ENCODE measurements around the gene GNL2.

The GNL2 gene

GRCh38 chr1:37595440-37596181, at the start of gene GNL2:
GNL2 (minus strand) TSS chr1:37595937; CDS start chr1:37595822, 115 bp downstream.
- DNase-seq = peak; percentile 99

DNA sequence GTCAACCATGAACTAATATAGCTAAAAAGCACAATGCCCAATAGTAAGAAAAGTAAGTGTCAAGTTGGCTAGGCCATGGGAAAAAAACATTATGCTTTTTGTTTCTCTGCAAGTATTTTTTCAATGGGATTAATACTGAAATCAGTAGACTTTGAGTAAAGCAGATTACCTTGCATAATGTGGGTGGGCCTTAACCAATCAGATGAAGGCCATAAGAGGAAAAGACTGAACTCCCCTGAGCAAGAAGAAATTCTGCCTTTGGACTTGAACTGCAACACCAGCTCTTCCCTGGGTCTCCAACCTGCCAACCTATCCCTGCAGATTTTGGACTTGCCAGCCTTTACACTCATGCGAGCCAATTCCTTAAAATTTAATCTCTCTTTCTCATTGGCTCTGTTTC, 45.3 kb upstream of the GNL2 start:
- no peak for DNase-seq

- no peak for DNase-seq
Observed at GRCh38 chr1:37636435-37636834, 40.7 kb upstream of the GNL2 start.

GRCh38 chr1:37634992-37635902, 39.5 kb upstream of the GNL2 start:
- DNase-seq = no peak

DNA sequence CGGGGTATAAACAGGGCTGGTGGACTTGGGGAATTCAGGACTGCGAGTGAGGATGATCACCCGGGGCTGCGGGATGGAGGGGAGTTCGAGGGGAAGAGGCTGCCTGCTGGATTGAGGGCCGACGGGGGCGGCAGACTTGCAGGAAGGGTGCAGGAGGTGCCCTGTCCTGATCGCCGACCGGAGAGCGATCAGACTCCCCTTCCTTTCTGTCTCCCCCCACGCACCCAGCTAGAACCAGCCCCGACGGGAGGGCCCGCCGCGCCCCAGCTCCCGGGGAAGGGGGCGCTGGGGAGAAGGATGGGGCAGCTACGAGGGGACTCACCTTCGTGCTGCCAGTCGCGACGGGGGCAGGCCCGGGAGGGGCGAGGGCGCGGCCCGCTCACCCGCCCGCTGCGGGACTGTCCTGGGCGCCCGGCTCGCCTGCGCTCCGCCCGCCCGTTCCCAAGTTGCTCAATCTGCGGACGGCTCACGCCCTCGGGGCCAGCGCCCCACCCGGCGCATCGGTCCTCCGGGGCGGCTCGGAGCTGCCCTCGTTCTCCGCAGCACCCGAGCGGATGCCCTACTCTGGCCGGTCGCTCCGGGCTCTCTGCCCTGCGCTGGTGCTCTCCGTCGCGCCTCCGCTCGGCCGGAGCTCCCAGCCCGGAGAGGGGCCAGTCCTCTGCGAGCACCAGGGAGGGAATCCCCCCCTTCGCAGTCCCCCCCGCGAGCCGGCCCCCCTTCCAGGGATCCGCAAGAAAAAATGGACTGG, 38.7 kb upstream of the GNL2 start, which contains the start of gene RSPO1:
TSS of gene RSPO1 (minus strand) at position 649 of the 748 bp plus-strand sequence. CDS start 5,231 bp downstream, outside the sequence.
- no peak for DNase-seq

DNA sequence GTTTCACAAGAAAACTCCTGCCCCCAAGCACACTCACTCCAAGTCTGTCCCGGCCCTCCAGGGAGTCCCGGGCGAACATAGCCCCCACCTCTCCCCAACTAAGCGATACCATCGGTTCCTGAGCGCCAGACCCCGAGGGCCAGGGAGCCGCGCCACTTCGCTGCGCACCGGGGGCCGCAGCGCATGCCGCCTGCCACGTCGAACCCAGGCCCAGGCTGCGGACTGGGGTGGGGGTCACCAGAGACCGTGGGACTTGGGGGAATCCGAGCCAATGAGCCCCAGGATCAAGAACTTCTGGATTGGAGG, 38.2 kb upstream of the GNL2 start:
- no peak for DNase-seq

DNA sequence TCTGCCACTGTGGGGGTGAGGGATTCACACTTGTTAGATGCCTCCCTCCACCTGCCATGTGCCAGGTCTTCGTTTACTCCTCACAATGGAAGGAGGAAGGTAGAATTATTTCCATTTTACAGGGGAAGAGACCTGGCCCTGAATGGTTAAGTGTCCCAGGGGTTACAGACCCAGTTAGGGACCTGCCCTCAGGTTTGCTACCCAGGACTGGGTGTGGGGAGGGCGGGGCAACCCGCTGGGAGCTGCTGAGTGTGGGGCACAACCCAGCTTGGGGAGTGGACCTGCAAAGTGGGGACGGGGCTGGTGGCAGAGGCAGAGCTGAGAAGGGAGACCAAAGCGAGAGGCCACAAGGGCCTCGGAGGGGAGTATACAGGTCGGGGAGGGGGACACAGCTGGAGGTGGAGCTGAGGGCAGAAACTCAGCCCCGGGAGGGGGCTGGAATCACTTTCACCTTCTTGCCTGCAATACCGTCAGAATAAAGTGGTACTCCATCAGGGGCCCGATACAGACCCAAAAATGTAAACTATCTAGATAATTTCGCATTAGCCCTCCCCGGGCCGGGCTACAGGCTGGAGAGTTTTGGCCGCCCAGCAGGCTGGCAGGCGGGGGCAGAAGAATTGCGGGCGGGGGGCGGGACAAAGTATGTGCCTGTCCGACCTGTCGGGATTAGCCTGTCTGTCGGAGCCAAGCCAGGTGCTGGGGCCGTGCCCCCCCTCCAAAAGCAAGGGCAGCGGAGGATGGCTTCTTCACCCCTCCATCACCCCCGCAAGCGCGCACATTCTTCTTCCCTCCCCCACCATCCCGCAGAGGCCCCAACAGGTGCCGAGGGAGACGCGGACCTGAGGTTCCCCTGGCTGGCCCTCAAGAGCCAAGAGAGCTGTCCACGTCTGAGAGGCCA, 37.6 kb upstream of the GNL2 start:
- no peak for DNase-seq

DNA sequence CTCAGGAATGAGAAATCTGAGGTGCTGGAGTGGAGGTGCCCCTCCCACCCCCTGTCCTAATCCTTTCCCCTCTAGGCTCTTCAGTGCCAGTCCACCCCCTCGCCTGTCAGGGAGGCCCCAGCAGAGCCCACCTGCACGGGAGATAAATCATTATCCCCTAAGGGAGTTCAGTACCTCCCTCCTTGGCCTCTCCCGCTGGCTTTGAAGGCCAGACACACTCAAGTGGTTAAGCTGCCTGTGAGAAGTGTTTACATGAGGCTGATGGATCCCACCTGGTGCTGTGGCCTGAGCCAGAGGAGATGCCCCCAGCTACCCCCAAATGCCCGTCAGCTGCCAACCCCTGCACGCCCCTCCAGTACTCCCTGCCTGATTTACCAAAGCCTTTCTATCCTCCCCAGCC, 35.3 kb upstream of the GNL2 start:
- no peak for DNase-seq

DNA sequence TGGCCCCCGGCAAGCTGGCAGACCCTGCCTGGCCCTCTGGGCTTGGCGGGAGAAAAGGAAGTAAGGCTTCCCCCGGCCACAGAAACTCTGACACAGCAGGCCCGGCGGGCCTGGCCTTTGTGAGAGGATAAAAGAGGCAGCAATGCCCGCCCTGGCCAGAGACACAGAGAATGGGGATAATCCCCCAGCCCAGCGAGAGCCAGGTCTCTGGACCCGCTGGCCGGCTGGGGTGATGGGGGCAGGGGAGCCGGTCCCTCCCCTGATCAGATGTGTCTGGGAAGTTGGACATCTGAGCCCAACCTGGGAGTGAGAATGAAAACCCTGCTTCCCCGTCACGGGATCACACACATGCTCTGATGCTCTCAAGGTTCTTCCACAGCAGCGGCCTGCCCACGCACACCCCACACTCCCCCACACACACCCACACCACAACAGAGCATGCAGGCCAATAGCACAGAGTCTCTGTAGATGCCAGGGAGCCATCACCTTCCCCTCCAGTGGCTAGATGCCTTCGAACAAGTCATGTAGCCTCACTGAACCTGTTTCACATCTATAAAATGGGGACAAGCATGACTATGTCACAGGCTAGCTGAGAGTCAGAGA, 34.8 kb upstream of the GNL2 start:
- peak; percentile 21 for DNase-seq

GRCh38 chr1:37629726-37630425, 34.1 kb upstream of the GNL2 start:
- DNase-seq = no peak

DNA sequence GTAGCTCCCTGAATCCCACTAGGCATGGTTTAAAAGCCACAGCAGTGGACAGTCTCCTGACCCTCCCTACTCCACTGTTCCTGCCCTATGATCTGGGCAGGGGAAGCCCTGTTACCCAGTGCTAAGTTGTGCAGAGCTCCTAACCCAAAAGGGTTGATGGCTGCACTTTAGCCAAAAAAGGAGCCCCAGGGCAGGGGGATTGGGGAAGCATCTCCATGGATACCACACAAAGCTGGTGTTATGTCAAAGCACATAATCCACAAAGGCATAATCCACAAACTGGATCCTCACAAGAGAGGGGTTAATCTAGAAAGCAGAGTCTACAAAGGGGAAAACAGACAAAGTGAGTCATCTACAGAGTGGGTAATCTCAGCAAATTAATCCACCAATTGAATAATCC, 33.3 kb upstream of the GNL2 start:
- DNase-seq = no peak

GRCh38 chr1:37628026-37628556, 32.4 kb upstream of the GNL2 start:
- peak; percentile 37 for DNase-seq

DNA sequence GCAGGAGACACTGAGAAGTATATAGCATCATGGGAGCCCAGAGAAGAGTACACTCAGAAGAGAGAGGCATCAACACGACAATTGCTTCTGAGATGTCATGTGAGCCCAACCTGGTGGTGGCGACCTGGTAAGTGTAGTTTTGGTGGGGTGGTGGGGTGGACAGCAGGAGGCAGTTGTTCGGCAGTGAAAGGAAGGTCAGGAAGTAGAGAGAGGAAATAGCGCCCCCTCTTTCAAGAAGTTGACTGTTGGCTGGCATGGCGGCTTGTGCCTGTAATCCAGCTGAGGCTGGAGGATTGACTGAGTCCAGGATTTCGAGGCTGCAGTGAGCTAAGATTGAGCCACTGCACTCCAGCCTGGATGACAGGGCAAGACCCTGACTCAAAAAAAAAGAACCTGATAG, 26.4 kb upstream of the GNL2 start:
- DNase-seq = peak; percentile 27

DNA sequence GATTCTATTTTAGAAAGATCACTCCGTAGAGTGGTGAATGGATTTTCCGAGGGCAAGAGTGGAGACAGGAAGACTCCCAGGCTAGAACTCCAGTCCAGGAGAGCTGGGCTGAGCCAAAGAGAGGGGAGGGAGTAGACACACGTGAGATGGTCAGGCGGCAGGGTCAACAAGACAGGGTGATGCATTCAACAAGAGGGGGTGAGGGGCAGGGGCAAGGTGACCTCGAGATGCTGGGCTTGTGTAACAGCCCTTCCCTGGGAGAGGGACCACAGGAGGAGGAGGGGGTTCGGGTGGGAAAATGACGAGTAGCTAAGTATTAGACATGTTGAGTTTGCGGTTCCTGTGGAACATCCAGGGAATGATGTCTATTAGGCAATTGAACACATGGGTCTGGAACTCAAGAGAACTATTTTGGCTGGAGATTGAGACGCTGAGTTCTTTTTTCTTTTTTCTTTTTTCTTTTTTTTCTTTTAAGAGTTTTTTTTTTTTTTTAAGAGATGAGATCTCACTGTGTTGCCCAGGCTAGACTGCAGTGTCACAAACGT, 25.7 kb upstream of the GNL2 start:
- no peak for DNase-seq

DNA sequence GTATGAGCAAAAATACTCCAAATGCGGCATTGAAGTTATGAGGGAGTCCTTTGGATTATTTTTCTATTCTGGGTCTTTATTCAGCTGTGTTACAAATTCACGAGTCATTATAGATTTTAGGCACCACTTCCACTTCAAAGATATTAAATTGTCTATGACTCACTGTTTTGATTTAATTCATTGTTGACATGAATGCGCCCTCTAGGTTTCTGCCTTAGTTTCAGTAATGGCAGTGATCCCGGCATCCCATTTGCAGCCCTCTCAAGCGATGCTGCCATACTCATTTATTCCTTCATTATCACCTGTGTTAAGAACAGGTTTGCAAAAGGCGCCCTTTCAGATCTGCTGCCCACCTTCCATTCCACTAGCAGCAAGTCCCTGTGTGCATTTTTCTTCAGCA, 25.0 kb upstream of the GNL2 start:
- DNase-seq = no peak

- DNase-seq = no peak
Observed at GRCh38 chr1:37616330-37616729, 20.6 kb upstream of the GNL2 start.

GRCh38 chr1:37614105-37614504, 18.4 kb upstream of the GNL2 start:
- no peak for DNase-seq

DNA sequence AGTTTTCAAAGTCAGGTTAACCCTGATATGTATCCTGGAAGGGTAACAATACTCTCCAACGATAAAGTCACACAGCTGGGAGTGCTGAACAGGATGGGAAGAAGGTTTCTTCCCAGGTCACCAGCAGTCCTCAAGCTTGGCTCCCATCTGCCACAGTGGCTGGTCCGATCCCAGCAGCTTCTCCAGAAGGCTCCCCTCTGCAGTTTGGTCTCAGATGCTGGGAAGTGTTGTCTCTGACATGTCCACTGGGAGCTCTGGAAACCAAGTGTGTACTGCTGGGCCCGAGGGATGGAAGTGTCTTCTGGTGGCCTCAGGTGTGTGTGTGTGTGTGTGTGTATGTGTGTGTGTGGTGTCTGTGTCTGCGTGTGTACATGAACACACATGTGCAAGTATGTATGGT, 16.4 kb upstream of the GNL2 start:
- no peak for DNase-seq

GRCh38 chr1:37609994-37610393, 14.3 kb upstream of the GNL2 start:
- no peak for DNase-seq

DNA sequence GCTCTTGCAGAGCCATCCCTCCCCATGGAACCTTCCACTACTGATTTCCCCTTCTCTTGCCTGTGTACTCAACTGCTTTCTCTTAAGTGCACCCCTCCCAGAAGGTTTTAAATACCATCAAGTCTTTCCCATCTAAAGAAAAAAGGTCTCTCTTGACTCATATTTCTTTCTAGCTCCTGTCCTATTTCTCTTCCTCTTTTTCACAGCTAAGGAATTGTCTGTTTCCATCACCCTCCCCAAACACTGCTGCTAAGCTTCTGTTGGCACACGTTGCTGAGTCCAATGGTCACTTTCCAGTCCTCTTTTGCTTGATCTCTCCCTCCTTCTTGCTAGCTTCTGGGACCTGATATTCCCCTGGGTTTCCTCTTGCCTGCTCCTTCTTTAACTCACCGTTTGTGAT, 13.3 kb upstream of the GNL2 start:
- no peak for DNase-seq
